Fibroblast of skin of scalp (primary cell): ENCODE results near the gene C1orf159.
"Not testable (repeated sequence)": the region's sequence is repeated elsewhere in the genome, so short reads cannot be mapped to it uniquely, and the experiment has no call there.

Experiments
- DNase-seq: peaks from one replicate; pipeline ENCODE4 v3.0.0-alpha.2; 2013

C1orf159 gene

GRCh38 chr1:1065265-1065939 is 50.5 kb downstream of the C1orf159 start:
- DNase-seq = no peak

- DNase-seq = peak; percentile 80
Measured at GRCh38 chr1:1063945-1064831, 51.7 kb downstream of the C1orf159 start.

GRCh38 chr1:1063261-1063944 is 52.5 kb downstream of the C1orf159 start:
- no peak for DNase-seq

GRCh38 chr1:1062348-1063163 is 53.3 kb downstream of the C1orf159 start:
- DNase-seq = no peak

GRCh38 chr1:1061682-1062345 is 54.1 kb downstream of the C1orf159 start:
- peak; percentile 25 for DNase-seq

GRCh38 chr1:1060281-1061000 is 55.4 kb downstream of the C1orf159 start:
- DNase-seq = no peak

- DNase-seq = peak; percentile 77
Measured at GRCh38 chr1:1059494-1060280, 56.2 kb downstream of the C1orf159 start.

GRCh38 chr1:1058921-1059493 is 56.9 kb downstream of the C1orf159 start:
- no peak for DNase-seq

GRCh38 chr1:1058088-1058905 is 57.6 kb downstream of the C1orf159 start:
- no peak for DNase-seq

GRCh38 chr1:1057769-1058087 is 58.2 kb downstream of the C1orf159 start:
- DNase-seq = not testable (repeated sequence)

GRCh38 chr1:1055841-1056736 is 59.8 kb downstream of the C1orf159 start:
- DNase-seq = no peak

- no peak for DNase-seq
Measured at GRCh38 chr1:1054971-1055370, 60.9 kb downstream of the C1orf159 start.

- no peak for DNase-seq
Measured at GRCh38 chr1:1054099-1054700, 61.7 kb downstream of the C1orf159 start.

- no peak for DNase-seq
Measured at GRCh38 chr1:1053682-1054081, 62.2 kb downstream of the C1orf159 start.

- no peak for DNase-seq
Measured at GRCh38 chr1:1053022-1053421, 62.9 kb downstream of the C1orf159 start.

GRCh38 chr1:1052003-1052840 is 63.7 kb downstream of the C1orf159 start:
- DNase-seq = no peak
